ENCODE measurements around the gene ITGB6.

DNA sequence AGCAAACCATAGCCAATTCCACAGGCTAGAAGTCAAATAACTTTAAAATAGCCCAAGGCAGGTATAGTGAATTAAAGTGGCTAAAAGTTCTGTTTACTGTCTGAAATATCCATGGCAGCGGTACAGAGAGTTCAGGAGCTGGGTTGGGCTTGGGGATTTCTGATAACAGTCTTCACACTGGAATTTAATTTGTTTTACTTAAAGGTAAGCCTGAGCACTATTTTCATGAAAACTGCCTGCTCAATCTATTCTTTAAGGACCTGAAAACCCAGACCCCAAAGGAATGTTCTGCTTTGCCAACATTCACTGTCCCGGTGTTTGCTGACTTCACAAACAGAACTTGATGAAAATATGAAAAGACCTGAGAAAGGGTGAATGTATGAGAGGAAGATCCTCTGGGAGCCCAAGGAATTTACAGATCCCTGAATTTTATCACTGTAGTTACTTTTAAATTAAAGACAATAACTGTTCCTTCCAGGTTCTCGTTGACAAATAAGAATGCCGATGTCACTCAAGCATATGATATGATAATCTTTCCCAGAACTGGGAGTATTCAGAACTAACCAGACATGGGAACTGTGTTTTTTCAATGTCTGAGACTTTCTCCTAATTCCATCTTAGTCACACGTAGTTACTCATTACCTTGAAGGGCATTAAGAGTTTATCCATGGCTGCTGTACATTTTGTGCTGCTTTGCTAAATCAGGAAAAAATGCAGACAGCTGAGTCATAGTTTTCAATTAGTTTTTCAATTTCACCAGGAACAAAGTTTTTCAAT is 28.3 kb upstream of the ITGB6 start:
- TF ChIP-seq, protein P1, sequence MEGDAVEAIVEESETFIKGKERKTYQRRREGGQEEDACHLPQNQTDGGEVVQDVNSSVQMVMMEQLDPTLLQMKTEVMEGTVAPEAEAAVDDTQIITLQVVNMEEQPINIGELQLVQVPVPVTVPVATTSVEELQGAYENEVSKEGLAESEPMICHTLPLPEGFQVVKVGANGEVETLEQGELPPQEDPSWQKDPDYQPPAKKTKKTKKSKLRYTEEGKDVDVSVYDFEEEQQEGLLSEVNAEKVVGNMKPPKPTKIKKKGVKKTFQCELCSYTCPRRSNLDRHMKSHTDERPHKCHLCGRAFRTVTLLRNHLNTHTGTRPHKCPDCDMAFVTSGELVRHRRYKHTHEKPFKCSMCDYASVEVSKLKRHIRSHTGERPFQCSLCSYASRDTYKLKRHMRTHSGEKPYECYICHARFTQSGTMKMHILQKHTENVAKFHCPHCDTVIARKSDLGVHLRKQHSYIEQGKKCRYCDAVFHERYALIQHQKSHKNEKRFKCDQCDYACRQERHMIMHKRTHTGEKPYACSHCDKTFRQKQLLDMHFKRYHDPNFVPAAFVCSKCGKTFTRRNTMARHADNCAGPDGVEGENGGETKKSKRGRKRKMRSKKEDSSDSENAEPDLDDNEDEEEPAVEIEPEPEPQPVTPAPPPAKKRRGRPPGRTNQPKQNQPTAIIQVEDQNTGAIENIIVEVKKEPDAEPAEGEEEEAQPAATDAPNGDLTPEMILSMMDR (IDR thresholded peaks at IDR 0.05): no peak
- no peak for TF ChIP-seq EZH2phosphoT487 (IDR thresholded peaks at IDR 0.05)

Data from neural progenitor cell (in vitro differentiated cells).